Suprapubic skin (tissue), 4 donors: ENCODE data around the gene DCST2.

ENCODE experiments used
- EP300 ChIP-seq: sonication (generic); formaldehyde crosslinking; IDR thresholded peaks from one replicate; pipeline ENCODE4 v1.6.1; 2017; ENCODE audit warnings: antibody characterized with exemption
- POLR2A ChIP-seq, 2 donors: fragments of 450-650 bp; IDR thresholded peaks; one replicate each; pipeline ENCODE4 v1.6.1; 2017; ENCODE audit warnings: antibody characterized with exemption in 2 of 2, mild to moderate bottlenecking in 2 of 2, moderate library complexity in 2 of 2
- POLR2AphosphoS5 ChIP-seq, 3 donors: sonication (generic); formaldehyde crosslinking; IDR thresholded peaks; one replicate each; pipeline ENCODE4 v1.6.1; 2017; ENCODE audit warnings: antibody characterized with exemption in 3 of 3
- TF ChIP-seq, protein P1 (sequence below), 2 donors: fragments of 200-600 bp in 1 of 2; fragments of 450-650 bp in 1 of 2; sonication (generic) in 1 of 2; IDR thresholded peaks; one replicate each; pipeline ENCODE4 v1.5.1; 2016 to 2019; ENCODE audit warnings: antibody characterized with exemption in 2 of 2, mild to moderate bottlenecking in 1 of 2, moderate library complexity in 1 of 2

DNA sequence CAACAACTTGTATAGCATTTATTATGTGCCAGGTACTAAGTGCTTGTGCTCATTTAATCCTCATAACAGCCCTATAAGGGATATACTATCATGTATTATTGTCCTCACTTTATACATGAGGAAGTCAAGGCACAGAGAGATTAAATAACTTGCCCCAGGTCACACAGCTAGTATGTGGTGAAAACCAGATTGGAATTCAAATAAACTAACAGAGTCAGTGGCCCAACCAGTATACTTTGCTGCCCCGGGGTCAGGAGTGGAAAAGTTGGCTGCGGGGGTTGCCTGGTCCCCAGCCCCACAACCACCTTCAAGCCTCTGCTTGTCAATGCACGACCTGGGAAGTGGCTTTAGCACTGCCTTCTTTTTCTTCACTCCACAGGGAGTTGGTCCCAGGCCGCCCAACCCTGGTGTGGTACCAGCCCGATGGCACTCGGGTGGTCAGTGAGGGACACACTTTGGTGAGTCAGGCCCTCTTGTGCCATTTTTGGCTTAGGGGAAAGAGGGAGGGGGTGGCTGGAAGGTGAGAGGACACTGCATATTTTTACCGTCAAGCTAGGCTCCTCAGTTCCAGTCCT lies 20.0 kb upstream of the DCST2 start:
- TF ChIP-seq, protein P1, sequence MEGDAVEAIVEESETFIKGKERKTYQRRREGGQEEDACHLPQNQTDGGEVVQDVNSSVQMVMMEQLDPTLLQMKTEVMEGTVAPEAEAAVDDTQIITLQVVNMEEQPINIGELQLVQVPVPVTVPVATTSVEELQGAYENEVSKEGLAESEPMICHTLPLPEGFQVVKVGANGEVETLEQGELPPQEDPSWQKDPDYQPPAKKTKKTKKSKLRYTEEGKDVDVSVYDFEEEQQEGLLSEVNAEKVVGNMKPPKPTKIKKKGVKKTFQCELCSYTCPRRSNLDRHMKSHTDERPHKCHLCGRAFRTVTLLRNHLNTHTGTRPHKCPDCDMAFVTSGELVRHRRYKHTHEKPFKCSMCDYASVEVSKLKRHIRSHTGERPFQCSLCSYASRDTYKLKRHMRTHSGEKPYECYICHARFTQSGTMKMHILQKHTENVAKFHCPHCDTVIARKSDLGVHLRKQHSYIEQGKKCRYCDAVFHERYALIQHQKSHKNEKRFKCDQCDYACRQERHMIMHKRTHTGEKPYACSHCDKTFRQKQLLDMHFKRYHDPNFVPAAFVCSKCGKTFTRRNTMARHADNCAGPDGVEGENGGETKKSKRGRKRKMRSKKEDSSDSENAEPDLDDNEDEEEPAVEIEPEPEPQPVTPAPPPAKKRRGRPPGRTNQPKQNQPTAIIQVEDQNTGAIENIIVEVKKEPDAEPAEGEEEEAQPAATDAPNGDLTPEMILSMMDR (IDR thresholded peaks at IDR 0.05): no peak
- TF ChIP-seq POLR2AphosphoS5 (IDR thresholded peaks at IDR 0.05) (no peak), POLR2A (IDR thresholded peaks at IDR 0.05) (no peak), EP300 (no peak)
